Stimulated activated CD8-positive, alpha-beta memory T cell treated with anti-CD3 and anti-CD28 coated beads, Interleukin-4, amount 100 ng/mL, for 24 hours (primary cell): ENCODE measurements around the gene LYSMD3.
A peak's percentile ranks its signal among the peaks of the same experiment; 100 is the strongest.
"Not testable (repeated sequence)": the region's sequence is repeated elsewhere in the genome, so short reads cannot be mapped to it uniquely, and the experiment has no call there.

ENCODE experiments used
- DNase-seq: peaks from one replicate; pipeline ENCODE4 v3.0.0-alpha.2; 2020; ENCODE audit warnings: low read depth

Gene LYSMD3

DNA sequence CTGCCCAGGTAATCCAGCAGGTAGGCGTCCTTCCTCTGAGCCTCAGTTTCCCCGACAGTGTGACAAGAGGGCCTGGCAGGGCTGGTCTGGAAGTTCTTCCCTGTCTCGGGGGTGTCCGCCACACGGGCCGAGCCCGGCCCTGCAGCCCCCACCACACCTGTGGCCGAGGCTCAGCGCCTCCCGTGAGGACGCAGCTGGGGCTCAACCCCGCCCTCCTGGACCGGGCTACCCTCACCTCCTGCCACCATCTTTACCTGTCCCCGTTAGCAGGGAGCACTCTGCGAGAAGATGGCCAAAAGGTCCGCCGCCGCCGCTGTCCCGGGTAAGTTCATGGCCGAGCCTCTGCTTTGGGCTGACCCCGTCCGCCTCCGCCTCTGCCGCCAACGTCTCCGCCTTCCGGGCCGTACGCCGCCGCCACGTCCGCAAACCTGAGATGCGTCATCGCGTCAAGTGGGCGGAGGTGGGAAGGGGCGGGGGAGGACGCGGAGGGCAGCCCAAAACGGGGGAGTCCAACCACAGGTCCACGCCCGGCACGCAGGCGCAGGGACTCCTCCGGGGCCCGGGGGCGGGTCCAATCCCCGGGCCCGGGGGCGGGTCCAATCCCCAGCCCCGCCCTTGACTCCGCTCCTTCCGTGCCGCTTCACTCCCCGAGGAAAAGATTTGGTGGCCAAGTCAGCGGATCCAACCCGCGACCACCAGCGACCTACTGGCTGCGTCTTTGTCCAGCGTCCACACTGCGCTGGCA is at the start of gene LYSMD3:
LYSMD3 (minus strand) TSS at position 391 of the 745 bp plus-strand sequence. CDS start 4,295 bp downstream, outside the sequence.
- DNase-seq, result peak; percentile 97

DNA sequence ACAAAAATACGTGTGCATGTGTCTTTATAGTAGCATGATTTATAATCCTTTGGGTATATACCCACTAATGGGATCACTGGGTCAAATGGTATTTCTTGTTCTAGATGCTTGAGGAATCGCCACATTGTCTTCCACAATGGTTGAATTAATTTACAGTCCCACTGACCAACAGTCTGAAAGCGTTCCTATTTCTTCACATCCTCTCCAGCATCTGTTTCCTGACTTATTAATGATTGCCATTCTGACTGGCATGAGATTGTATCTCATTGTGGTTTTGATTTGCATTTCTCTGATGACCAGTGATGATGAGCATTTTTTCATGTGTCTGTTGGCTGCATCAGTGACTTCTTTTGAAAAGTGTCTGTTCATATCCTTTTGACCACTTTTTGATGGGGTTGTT is 47.2 kb upstream of the LYSMD3 start:
- not testable (repeated sequence) for DNase-seq

DNA sequence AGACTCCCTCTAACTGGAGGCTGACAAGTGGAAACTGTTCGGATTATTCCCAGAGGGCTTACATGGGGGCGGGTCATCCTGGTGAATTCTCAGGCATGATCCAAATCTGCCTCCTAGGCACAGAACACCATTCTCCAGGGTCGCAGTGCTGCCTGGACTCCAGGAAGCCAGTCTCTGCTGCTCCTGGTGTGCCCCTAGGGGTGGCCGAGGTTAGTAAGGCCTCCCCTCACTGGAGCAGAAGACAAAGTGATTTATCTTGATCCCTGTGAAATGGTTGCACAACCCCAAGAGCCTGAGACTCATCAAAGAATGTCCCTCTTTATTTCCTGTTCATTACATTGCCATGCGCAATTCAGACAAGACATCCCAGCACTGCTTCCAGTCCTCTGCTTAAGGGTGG is 46.3 kb upstream of the LYSMD3 start:
- no peak for DNase-seq

GRCh38 chr5:90571147-90571773 is 41.9 kb upstream of the LYSMD3 start:
- DNase-seq, result no peak

GRCh38 chr5:90570034-90570433 is 40.6 kb upstream of the LYSMD3 start:
- no peak for DNase-seq

- DNase-seq, result no peak
These were observed 39.7 kb upstream of the LYSMD3 start for GRCh38 chr5:90569084-90569483.

DNA sequence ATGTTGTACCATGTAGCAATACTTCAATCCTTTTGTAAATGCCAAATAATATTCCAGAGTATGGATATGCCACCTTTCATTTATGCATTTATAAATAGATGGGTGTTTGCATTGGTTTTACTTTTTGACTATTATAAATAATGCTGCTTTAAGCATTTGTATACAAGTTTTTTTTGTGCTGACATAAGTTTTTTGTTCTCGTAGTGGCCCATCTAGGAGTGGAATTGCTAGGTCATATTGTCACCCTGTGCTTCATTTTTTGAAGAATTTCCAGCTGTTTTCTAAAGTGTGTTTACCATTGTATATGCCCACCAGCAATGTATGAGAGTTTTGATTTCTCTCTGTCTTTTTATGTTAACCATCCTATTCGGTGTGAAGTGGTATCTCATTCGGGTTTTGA is 36.1 kb upstream of the LYSMD3 start:
- no peak for DNase-seq

- no peak for DNase-seq
These were observed 33.7 kb upstream of the LYSMD3 start for GRCh38 chr5:90563108-90563507.

- DNase-seq, result no peak
These were observed 33.0 kb upstream of the LYSMD3 start for GRCh38 chr5:90562341-90562740.

DNA sequence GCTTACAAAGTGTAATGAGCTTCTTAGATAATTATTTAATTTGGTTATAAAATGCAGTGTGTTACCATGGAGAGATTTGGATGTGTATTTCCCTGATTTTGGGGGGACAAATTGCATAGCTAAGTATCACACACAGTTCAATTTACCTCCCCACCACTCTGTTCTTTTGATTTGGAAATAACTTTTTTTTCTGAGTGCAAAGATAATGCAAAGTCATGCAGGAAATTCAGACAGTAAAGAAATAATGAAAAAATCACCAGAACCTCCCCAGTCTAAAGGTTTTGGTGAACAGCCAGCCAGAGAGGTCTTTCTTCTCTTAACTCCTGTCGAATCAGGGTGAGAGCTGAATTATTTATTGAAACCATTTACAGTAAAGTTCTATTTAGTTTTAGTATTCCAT is 32.4 kb upstream of the LYSMD3 start:
- no peak for DNase-seq

DNA sequence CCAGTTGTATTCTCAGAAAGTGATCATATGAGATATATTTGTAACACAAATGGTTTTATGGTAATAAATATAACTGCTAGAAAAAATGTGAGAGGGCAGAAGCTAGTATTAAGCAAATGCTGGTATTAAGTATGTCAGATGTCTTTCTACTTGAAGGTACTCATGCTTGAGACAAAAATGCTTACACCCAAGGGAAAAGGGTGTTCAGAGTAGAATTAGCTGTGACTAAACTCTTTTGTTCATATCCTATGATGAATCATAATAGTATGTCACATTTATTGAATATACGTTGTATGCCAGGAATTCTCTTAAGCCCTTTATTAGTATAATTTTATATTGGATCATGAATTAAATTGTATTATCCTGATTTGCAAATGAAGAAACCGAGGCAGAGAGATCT is 31.4 kb upstream of the LYSMD3 start:
- no peak for DNase-seq

DNA sequence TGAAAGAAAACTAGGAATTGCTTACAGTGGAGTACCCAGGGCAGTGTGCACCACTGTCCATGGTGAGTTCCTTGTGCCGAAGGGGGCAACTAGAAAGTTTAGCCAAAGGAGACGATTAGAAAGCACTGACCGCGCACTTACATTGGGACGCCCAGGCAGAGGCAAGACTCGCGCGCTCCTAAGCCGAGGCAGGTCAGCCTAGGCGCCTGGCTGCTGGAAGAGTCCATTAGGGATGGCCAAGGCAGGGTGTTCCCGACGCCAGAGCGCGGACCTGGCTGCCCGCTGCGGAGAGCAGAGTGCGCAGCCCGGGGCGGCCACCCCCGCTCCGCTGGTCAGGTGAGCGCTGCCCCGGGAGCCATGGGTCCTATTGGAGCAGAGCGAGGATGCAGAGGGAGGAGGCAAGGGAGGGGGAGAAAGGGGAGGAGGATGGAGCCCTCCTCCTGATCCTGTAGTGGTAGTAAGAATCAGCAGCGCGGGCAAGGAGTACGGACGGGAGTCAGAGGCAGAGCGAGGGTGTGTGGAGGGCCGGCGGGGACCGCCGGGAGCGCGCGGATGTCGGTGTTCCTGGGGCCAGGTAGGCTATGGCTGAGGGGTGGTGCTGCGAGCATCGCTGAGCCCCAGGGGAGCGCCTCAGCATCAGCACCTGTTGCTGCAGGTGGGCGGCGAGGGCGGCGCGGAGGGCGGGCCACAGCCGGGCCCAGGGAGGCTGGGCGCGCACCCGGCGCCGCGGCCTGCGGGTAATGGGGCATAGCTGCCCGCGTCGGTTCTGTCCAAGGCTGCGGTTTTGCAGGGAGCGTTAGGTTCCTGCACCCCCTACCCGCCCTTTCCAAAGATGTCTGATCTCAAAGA is 29.2 kb upstream of the LYSMD3 start, which contains the start of gene ADGRV1:
ADGRV1 (plus strand) TSS at position 454 of the 849 bp plus-strand sequence; CDS start at position 553, 99 bp downstream.
- DNase-seq, result no peak

DNA sequence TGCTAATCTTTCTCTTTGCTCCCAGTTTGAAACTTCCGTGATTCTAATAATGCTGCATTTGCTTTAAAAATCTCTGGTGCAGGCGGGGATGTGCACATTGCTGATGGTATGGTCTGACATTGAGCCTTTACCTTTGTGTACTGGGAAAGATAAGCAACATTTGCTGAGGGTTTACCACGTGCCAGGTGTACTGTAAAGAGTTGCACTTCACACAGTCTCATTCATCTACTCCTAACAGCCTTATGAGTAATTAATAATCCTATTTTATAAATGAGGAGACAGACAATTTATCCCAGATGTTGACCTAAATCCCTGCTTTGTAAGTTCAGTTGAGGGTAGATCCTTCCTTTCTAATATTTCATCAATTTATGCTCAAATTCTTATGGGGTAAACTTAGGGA is 28.5 kb upstream of the LYSMD3 start:
- DNase-seq, result no peak

DNA sequence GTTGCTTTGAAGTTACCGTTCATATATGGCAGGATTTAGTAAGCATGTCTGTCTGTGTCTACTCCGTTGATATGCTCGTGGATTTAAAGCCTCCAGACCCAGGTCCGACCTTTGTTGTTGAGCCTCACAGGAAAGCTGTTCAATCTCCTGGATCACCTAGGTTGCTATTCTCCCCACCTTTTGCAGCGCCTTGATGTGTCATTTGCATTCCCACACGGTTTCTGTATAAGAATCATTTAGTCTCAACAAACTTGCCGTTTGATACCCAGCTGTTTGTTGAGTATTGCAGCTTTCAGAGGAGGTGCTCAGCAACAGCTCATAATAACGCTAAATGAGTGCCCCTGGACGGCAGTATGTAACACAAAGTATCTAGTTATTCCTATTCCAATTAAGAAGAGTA is 28.0 kb upstream of the LYSMD3 start:
- no peak for DNase-seq

DNA sequence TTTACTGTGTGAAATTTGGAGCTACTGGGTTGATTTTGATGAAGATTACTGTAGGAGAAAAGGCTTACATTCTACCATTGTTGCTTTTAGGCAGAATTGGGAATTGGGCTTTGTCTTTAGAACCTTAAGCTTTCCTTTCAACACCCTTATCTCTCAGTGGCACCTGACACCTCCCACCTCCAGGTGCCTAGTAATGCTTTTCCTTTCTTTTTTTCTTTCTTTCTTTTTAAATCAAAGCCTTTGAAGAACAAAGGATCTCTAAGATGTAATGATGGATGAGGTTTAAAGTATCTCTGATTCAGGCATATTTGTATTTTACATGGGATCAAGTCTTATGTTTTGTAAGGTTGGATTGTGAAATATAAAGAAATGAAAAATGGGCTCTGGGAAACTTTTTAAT is 26.3 kb upstream of the LYSMD3 start:
- no peak for DNase-seq

- no peak for DNase-seq
These were observed 25.1 kb upstream of the LYSMD3 start for GRCh38 chr5:90554358-90555006.

DNA sequence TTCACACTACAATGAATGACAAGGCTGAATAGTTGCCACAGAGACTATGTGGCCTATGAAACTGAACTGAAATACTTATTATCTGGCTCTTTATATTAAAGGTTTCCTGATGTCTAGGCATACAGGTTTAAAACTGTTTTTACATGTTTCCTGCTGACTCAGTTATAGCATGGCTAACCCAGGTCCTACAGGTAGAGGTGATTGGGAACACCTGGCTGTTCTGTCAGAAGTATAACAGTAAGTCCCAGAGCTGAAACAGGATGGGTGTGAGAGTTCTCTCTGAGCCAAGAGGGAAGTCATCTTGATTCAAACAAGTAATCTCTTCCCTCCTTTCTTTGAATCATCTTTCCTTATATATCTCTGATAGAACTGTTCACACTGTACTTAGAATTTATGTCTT is 24.3 kb upstream of the LYSMD3 start:
- no peak for DNase-seq

GRCh38 chr5:90551376-90551775 is 22.0 kb upstream of the LYSMD3 start:
- no peak for DNase-seq

GRCh38 chr5:90550963-90551362 is 21.6 kb upstream of the LYSMD3 start:
- DNase-seq, result no peak

DNA sequence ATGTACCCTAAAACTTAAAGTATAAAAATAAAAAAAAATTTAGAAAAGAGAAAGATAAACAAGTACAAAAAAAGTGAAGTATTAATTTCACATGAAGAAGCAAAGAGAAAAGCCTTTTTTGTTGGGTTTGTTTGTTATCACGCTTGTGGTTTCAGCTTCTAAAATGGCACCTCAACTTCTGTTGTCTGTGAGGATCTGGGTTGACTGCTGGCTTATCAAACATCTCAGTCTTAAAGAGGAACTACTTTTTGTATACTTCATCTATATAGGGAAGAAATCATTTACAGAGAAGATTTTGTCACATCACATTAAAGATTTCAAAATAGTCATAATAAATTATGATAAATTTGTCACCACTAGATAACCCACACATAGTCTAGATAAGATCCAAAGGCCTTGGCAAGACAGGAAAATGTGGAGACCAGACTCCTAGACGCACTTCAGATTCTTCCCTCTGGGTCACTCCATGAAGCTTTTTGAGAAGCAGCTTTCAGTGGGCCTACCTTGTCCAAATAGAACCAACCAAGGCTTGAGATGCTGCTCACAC is 20.4 kb upstream of the LYSMD3 start:
- no peak for DNase-seq

DNA sequence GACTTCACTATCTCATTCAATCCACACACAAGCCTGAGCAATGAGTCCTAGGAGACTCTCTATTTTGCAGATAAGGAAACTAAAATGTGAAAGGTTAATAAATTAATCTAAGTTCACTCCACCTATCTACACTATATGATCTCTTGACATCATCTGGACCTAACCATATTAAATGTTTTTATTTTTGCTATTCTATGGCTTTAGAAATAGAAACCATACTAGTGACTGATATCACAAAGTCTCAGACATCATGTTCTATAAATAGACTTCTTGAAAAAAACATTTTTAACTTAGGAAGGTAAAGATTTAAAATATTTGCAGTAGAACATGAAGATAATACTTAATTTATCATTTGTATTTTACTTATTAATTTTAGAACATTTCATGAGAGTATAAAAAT is 19.8 kb upstream of the LYSMD3 start:
- DNase-seq, result no peak

DNA sequence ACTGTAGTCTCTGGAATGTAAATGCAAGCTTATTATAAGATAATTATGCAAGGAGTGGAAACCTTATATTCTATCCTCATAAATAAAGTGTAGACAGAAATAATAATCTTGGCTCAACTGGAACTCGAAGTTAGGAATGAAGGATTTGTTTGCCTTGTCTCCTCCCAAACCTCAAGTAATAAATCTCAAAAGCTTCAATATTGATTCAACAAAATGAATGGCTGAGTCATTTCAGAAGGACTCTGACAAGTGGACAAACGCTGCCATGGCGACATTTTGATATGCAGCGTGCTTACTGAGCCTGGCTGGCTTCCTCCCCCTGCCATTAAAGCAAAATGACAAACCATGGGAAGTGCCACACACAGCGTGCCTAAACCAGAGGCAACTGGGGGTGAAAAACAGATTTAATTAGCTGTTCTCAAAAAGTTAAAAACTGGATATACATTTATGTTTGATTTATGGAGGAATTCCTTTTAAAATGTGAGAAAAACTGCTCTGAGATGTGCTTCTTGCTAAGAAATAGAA is 18.7 kb upstream of the LYSMD3 start:
- no peak for DNase-seq
